GM12892 (cell line): ENCODE results near the gene CTBS.

ENCODE experiments used
- POLR2A ChIP-seq: IDR thresholded peaks from 2 replicates; pipeline ENCODE4 v1.6.1; 2011; ENCODE audit warnings: low read depth, low read length, control low read depth
- TAF1 ChIP-seq: IDR thresholded peaks from 2 replicates; pipeline ENCODE4 v1.6.1; 2011; ENCODE audit warnings: low read depth, mild to moderate bottlenecking, control low read depth, low read length, borderline replicate concordance

DNA sequence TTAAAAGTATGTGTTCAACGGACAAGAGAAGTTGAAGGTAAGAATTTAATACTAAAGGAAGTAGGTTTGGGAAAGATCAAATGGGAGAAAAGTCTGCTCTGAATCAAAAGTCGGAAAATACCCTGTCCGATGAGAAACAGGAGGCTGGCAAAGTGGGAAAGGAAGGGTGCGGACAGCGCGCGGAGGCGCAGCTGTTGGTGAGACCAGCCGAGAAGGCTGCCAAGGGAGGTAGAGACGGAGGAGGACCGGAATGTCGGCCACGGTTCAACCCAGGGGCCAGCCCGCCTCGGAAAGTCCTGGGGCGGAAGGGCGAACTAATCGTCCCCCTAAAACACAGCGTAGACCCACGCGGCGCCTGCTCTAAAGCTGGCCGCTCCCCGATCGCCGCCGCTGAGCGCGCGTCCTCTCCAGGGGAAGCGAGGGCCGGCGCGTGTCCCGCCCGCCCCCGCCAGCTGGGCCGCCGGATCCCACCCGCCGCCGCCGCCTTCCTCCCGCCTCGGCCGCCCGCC lies 68.7 kb downstream of the CTBS start:
- TF ChIP-seq POLR2A (no peak; the same call in 1 of the 2 replicates), TAF1 (no peak)
